Activated CD8-positive, alpha-beta memory T cell treated with anti-CD3 and anti-CD28 coated beads, Interleukin-2, amount 50 U/mL, for 1 hour (primary cell): ENCODE data around the gene MRPL14.

Experiments used
- DNase-seq: peaks from one replicate; pipeline ENCODE4 v3.0.0-alpha.2; 2020; ENCODE audit errors: extremely low read depth

Gene MRPL14

DNA sequence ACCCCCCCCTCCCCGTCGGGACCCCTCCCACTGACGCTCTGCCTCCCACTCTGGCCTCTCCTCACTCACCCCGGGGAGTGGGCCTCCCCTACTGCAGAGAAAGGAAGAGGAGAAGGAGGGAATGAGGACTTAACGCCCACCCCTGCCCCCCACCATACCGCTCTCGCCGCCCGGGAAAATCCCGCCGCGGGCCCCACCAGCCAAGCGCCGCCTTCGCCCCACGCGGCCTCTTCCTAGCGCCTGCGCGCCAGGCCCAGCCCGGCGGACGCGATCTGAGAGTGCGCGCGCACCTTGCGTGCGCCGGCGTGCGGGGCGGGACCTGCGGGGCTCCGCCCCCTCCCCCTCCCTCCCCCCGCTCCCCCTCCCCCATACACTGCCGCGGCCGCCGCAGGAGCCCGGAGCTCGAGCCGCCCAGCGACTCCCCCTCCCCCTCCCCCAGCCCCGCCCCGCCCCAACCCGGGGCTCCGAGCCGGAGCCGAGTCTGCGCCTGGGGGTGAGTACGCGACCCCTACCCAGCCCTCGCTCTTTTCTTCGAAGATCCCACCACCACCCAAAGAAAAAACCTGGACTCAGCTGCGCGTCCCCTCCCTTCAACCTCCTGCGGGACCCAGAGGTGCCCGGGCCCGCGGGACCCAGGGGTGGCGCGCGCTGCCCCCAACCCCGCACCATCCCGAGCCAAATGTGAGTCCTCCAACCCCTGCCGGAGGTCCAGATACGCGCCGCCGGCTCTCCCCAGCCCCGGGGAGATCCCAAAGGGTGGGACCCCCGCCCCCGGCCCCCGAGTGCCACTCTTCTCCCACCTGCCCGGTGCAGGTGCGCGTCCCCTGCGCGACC is at the start of gene MRPL14, which contains the start of gene TMEM63B:
Gene MRPL14, minus strand, starts transcription at position 267 of the 834 bp plus-strand sequence. CDS start 10,841 bp downstream, outside the sequence.
Gene TMEM63B, plus strand, starts transcription at position 369 of the 834 bp plus-strand sequence. CDS start 7,031 bp downstream, outside the sequence.
- peak; percentile 59 for DNase-seq

DNA sequence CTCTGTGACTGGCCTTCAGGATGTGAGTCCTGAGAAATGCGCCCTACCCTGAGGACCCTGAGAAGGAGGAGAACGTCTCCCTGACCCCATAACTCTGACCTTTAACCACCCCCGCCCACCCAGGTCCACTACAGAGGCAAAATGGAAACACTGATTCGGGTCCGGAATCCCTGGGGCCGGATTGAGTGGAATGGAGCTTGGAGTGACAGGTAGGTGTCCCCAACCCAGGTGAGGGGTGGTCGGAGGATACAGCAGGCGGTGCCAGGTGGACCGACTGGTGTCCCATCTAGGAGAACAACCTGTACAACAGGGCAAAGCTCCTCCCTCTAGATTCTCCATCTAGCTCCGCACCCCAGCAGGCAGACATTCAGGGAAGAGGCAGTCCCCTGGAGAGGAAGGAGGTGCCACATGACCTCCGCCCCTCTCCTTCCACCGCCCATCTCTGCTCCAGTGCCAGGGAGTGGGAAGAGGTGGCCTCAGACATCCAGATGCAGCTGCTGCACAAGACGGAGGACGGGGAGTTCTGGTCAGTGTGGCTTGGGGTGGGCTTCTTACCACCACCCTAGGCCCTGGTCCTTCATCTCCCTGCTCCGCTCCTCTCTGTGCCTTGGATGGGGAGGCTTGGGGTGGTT is 49.0 kb upstream of the MRPL14 start:
- no peak for DNase-seq

DNA sequence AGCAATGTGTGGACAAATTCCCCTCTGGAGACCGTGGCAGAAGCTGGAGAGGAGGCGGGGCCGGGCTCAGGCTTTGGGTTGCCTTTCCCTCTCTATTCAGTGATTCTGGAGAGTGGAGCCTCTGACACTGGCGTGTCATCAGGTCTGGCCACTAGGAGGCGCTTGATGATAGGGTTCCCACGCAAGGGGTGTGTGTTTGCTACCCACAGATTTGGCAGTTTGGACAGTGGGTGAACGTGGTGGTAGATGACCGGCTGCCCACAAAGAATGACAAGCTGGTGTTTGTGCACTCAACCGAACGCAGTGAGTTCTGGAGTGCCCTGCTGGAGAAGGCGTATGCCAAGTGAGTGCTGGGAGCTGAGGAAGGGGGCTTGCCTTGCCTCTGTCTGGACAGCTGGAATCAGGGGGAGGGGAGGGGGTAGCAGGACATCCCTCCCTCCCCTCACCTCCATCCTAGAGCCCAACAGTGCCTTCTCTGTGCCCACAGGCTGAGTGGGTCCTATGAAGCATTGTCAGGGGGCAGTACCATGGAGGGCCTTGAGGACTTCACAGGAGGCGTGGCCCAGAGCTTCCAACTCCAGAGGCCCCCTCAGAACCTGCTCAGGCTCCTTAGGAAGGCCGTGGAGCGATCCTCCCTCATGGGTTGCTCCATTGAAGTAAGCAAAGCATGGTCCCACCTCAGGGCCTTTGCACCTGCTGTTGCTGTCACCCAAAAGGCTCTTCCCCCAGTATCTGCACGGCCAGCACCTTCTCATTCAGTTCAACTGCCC is 45.7 kb upstream of the MRPL14 start:
- DNase-seq, result peak; percentile 43

DNA sequence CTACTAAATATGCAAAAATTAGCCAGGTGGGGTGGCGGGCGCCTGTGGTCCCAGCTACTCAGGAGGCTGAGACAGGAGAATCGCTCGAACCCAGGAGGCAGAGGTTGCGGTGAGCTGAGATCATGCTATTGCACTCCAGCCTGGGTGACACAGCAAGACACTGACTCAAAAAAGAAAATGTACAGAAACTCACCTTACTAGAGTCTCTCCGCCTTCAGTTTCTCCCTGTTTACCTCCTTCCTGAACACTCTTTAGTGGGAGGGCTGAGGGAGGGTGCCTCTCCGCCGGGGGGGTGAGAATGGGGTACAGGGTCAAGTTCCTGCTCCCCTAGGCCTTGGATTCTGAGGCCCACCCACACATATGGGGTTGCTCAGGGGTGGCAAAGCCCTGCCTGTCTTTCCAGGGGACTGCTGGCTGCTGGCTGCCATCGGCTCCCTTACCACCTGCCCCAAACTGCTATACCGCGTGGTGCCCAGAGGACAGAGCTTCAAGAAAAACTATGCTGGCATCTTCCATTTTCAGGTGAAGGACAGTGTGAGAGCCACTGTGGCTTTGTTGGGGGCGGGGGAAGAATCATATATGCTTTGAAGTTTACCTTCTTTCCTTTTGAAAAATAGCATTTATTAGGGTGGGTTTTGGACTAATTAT is 44.8 kb upstream of the MRPL14 start:
- no peak for DNase-seq

DNA sequence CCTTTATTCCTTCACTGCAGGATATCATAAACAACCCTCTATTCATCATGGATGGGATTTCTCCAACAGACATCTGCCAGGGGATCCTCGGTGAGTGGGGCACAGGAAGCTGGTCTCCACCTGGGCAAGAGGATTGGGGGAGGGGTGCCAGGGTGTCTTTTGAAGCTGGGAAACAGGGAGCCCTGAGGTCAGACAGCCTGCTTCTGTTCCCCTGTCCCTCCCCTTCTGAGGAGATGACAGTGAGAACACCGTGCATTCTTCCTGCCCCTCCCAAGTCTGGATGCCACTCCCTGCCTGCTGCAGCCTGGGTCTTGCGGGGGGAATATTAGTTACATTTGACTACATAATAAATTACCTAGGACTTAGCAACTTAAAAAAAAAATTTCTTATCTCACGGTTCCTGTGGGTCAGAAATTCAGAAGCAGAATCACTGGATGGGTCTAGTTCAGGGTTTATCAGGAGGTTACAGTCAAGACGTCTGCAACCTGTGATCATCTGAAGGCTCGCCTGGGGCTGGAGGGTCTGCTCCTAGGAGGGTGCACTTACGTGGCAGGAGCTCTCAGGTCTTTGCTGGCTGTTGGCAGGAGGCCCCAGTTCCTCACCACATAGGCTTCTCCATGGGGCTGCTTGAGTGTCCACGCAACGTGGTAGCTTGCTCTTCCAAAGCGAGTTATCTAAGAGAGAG is 42.8 kb upstream of the MRPL14 start:
- DNase-seq, result no peak

DNA sequence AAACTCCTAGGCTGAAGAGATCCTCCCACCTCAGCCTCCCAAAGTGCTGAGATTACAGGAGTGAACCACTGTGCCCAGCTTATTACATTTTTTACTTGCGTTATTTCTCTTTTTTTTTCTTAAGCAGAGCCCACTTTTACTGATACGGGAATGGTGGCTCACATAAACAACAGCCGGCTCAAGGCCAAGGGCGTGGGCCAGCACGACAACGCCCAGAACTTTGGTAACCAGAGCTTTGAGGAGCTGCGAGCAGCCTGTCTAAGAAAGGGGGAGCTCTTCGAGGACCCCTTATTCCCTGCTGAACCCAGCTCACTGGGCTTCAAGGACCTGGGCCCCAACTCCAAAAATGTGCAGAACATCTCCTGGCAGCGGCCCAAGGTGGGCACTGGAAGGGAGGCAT is 41.9 kb upstream of the MRPL14 start:
- DNase-seq, result no peak

DNA sequence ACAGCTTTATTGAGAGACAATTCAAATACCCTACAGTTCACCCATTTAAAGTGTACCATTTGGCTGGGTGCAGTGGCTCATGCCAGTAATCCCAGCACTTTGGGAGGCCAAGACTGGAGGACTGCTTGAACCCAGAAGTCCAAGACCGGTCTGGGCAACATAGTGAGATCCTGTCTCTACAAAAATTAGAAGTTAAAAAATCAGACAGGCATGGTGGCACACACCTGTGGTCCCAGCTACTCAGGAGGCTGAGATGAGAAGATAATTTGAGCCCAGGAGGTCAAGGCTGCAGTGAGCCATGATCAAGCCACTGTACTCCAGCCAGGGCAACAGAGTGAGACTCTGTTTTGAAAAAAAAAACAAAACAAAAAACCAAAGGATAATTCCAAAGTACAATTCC is 40.3 kb upstream of the MRPL14 start:
- DNase-seq, result no peak

DNA sequence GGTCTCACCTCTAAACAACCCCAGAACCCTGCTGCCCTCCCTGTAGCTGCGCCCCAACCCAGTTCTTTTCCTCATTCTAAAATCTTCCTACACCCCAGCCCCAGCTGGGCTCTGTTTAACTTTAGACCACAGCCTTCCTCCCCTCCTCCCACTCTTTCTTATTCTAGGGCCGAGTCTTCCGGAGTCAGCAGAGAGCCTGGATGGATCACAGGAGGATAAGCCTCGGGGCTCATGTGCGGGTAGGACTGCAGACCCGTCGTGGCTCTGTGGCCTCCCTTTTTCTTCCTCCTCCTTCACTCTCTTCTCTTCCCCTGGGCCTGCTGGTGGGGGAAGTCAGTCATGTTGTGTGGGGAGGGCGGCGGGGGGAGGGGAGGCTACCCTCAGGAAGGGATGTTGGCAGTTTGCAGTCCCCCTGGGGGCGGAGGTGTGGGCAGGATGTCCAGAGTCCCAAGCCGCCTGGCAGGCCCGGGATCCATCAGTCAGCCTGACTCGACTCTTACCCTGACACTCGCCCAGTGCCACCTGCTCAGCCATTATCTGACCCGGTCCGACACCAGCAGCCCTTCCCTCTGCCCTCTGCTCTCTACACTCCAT is 39.4 kb upstream of the MRPL14 start:
- no peak for DNase-seq

DNA sequence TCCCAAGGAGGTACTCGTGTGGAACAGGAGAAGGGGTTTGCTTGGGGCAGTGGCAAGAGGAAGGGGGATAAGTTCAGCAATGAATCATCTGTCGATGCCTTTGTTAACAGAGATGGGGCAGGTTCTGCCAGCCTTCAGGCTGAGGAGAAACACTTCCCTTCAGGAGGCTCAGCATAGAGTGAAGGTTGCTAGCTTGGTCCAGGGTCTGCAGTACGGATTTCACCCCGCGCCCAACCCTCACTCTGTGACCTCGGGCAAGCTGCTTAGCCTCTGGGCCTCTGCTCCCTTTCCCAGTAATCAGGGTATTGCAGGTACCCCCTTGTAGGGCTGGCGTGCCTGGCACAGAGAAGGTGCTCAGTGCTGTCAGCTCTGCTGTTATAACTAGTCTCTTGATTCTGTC is 38.9 kb upstream of the MRPL14 start:
- DNase-seq, result no peak

DNA sequence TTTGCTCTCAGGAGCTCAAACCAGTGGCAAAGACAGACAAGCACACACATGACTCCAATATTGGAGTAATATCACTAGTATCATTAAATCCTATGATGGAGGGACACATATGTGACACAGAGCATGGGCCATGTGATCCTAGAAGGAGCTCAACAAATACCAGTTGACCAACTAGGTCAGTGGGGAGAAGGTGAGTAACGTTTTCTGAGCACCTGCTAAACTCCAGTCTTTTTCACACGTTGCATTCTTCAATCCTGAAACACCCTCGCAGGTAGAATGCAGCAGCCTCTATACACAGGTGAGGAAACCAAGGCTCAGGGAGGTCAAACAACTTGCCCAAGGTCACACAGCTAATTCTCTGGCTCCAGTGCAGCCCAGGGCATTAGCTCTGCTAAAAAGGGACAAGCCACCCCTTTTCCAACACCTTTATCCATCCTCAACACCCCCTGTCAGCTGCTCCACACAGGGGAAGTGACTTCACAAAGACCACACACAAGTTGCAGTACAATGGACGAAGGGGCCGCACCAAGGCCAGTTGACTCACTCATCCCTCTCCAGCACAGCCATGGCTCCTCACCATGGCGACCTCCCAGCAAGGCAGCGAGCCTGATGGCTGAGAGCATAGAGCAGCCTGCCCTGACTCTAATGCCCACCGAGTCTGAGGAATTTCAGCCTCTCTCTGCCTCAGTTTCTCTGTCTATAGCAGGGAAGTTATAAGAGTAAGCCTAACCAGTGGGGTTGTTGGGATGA is 35.8 kb upstream of the MRPL14 start:
- no peak for DNase-seq

DNA sequence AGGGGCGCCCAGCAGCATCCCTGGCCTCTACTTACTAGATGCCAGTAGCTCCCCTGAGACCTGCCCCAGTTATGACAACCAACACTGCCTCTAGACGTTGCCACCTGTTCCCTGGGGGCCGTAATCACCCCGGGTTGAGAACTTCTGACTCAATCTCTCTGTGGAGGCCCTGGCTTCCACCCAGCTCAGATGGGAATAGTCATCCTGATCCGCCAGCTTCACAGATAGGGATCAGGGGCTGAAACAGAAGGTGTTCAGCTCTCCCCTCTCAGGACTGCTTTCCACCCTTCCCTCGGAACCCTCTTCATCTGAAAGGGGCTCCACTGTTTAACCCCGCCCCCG is 34.7 kb upstream of the MRPL14 start:
- DNase-seq, result no peak

DNA sequence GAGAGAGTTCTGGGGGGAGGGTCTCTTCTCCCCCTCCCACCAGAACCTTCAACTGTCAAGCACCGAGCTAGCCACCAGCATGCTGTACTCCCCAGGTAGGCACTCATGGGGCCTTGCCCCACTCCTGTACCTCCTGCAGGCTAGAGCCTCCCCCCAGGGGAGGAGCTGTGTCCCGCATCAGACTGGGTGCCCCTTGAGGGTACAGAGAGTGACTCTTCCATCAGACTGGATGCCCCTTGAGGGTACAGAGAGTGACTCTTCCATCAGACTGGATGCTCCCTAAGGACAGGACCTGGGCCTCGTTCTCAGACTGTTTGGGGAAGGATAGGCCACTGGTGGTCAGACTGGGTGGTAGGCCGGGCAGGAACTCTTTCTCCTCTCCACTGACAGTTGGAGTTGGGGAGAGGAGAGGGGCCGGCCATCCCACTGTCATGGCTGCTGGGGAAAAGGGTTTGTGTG is 31.5 kb upstream of the MRPL14 start, which contains the start of gene CAPN11:
Gene CAPN11, plus strand, starts transcription at position 51 of the 459 bp plus-strand sequence. Its CDS starts 29 bp downstream, at position 80.
- no peak for DNase-seq

DNA sequence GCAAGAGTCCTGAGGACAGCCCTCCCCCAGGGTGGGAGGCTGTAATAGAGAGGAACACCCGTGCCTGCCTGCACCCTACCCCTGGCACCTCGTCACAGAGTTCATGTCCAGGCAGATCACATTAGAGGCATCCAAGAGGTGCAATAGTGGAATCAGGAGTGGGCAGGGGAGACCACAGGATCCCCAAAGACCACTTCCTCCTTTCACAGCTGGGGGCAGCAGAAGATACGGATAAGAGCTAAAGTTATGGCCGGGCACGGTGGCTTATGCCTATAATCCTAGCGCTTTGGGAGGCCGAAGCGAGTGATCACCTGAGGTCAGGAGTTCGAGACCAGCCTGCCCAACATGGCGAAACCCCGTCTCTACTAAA is 29.9 kb upstream of the MRPL14 start:
- DNase-seq, result no peak

DNA sequence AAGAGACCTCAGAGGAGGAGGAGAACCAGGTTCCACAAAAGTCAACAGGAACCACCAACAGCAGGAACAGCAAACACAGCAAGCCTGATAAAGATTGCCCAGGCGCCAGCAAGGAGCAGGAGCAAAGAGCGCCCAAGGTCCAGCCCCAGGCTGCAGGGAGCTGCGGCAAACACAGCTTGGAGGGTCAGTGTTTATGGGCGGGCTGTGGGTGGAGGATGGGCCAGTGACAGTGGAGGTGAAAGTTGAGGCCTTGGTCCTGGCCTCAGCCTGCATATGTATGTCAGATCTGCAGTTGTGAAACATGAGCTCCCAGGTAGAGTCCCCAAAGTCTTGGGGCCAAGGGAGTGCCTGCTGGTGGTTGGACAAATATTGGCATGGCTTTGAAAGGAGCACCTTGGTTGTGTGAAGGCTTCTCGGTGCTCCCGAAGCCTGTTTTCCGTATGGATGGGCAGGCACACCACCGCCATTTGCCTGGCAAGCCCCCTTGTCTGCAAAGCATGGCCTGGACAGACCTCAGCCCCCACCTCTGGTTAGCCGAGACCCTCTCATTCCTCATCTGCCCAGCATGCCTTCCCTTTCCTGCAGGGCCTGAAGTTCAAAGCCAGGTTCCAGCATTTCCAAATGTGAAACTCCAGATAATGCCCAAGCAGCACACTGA is 29.4 kb upstream of the MRPL14 start:
- DNase-seq, result no peak

DNA sequence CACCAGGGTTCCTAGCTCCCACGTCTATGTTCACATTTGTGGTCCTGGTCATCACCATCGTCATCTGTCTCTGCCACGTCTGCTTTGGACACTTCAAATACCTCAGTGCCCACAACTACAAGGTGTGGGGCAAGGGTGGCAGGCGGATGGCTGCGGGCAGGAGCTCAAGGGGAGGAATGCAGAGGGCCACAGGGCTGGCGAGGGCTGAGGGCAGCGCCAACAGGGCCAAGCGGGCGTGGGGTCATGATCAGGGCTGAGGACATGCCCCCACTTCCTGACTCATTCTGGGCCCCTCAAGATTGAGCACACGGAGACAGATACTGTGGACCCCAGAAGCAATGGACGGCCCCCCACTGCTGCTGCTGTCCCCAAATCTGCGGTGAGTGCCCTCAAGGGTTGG is 26.8 kb upstream of the MRPL14 start:
- DNase-seq, result no peak

DNA sequence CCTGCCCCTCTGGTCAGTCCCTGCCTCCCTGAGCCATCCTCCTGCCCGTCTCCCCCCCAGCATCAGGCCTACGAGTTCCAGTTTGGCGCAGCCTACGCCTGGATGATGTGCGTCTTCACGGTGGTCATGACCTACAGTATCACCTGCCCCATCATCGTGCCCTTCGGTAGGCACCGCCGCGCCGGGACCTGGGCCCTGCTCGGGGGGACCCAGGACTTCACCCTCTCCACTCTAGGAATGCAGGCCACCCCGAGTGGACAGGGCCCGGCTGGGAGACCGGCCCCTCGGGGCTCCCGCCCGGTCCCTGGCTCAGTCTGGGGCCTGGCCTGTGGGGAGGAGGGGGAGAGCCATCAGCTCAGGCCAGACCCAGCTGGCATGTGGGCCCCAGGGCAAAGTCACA is 25.3 kb upstream of the MRPL14 start:
- DNase-seq, result no peak

DNA sequence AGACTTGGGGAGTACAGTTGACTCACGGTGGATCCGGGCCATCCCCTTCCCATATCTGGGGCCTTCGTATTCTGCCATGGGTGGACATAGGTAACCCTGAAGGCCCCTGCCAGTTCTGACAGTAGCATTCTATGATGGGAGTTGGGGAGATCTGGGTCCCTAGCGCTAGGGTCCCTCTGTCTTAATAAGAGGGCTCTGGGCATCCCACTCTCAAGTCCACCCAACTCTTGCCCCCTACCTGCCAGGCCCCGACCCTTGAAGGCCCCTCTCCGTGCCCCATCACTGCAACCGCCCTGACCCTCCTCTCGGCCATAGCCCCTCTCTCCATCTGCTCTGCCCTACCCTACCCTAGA is 24.8 kb upstream of the MRPL14 start:
- no peak for DNase-seq

DNA sequence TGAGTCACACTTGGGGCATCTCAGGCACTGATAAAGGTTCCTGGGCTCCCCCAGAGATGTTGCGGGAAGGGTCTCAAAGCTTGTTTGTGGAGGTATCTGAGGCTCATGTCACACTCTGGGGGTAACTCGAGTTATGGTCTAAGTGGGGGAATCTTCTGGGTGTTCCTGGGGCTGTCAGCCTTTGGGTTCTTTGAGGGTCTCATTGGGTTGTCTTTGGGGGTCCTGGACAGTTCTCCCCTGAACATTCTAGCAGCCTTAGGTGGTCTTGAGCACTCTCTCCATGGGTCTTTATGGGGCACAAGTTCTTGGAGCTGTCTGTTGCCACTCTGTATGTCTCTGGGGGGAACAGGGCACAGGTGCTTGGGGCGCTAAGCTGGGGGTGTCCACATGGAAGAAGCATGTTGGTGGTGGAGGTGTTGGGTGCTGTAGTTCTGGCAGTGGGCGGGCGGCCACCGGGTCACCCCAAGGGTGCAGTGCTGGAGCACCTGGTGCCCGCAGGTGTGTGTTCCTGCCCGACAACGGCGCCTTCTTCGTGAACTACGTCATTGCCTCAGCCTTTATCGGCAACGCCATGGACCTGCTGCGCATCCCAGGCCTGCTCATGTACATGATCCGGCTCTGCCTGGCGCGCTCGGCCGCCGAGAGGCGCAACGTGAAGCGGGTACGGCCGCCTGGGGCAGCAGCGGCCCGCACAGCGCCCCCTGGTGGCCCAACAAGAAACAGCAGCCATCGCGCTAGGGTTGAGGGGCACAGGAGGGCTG is 24.3 kb upstream of the MRPL14 start:
- DNase-seq, result no peak

DNA sequence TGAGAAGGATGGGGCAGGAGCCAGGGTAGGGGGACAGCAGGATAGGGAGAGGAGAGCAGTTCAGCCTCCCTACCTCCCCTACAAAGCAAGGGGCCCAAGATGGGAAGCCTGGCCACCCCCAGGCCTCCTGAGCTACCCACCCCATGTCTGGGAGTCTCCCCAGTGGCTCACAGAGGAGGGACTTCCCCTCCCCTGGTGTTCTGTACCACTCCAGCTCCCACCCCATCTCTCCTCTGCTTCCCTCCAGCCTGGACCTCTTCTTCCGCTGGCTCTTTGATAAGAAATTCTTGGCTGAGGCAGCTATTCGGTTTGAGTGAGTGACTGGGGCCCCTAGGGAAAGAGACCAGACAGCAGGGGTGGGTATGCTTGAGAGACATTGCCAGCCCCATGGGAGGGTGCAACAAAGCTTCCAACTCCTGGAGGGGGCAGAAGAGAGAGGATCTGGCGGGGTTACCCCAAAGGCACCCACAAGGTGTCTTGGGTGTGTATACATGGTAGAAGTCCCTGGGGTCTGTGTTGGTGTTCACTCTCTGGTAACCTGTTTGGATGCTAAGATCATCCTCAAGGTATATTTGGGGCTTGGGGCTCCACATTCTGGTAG is 23.2 kb upstream of the MRPL14 start:
- DNase-seq, result no peak
